RPMI8226 (cell line): ENCODE measurements around the gene ZC3H7A.
"Not testable (repeated sequence)": the region's sequence is repeated elsewhere in the genome, so short reads cannot be mapped to it uniquely, and the experiment has no call there.

Source experiments
- DNase-seq: peaks from one replicate; pipeline ENCODE4 v3.0.0-alpha.2; 2015

ZC3H7A gene, protein sequence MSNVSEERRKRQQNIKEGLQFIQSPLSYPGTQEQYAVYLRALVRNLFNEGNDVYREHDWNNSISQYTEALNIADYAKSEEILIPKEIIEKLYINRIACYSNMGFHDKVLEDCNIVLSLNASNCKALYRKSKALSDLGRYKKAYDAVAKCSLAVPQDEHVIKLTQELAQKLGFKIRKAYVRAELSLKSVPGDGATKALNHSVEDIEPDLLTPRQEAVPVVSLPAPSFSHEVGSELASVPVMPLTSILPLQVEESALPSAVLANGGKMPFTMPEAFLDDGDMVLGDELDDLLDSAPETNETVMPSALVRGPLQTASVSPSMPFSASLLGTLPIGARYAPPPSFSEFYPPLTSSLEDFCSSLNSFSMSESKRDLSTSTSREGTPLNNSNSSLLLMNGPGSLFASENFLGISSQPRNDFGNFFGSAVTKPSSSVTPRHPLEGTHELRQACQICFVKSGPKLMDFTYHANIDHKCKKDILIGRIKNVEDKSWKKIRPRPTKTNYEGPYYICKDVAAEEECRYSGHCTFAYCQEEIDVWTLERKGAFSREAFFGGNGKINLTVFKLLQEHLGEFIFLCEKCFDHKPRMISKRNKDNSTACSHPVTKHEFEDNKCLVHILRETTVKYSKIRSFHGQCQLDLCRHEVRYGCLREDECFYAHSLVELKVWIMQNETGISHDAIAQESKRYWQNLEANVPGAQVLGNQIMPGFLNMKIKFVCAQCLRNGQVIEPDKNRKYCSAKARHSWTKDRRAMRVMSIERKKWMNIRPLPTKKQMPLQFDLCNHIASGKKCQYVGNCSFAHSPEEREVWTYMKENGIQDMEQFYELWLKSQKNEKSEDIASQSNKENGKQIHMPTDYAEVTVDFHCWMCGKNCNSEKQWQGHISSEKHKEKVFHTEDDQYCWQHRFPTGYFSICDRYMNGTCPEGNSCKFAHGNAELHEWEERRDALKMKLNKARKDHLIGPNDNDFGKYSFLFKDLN

DNA sequence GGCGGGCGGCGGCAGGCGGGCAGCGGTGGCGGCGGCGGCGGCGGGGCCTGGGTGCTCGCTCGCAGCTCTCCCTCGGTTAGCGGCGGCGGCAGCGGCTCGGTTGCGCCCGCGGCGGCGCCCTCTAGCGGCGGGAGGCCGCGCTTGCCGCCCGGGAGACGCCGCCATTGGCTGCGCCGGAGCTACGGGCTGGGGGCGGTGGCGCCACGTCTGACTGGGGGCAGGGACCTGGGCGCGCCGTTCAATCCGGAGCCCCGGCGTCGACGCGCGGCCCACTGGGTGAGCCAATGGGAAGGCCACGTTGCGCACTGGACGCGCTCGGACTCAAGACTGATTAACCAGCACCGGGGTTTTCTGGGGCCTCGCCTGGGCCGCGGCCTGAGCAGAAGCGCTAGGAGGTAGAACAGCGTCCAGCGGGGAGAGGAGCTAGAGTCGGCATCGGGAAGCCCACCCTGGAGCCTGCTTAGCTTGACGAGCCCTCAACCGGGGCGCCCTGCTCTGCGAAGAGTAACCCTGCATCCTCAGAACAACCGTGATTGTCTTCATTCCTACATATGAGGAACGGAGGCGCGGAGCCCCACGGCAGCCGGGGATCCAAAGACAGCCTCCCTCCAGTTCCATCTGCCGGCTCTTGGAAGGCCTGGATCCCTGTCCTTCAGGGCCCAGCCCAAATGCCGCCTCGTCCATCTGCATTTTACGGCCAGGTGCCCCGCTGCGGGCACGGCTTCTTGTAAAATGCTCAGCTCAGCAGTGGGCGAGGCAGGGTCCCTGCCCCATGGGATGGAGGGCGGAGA, at the start of gene ZC3H7A:
Gene ZC3H7A, minus strand, starts transcription at position 93 of the 791 bp plus-strand sequence. CDS start 14,904 bp downstream, outside the sequence.
- DNase-seq = peak; percentile 99

GRCh38 chr16:11844499-11844898, 47.4 kb upstream of the ZC3H7A start:
- no peak for DNase-seq

DNA sequence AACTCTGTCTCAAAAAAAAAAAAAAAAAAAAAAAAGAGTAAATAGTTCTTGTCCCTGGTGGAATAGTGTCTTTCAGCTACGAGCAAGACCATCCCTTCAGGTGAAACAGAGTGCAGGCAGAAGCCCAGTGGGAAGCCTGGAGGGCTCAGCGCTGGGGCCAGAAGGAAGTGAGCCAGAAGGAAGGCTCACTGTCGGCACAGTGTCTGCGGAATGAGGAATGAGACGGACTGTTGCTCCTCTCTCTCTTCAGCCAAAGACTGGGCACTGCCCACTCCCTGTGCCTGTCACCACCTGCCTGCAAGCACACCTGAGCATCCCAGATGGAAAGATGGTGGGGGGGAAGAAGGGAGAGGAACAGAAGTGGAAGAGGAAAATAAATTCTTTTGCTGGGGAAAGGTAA, 46.8 kb upstream of the ZC3H7A start:
- no peak for DNase-seq

DNA sequence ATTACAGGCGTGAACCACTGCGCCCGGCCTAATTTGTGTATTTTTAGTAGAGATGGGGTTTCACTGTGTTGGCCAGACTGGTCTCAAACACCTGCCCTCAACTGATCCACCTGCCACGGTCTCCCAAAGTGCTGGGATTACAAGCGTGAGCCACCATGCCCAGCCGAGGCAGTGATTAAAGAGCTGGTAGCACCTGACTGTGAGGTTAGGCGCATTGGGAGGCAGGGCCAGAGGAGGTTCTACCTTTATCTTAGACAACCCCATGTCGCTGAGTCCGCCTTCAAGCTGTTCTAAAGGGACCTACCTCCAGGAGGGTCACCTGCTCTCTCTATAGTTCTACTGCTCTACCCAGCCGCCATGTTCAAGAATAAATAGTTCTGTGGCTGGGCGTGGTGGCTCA, 46.1 kb upstream of the ZC3H7A start:
- no peak for DNase-seq

GRCh38 chr16:11841026-11841425, 44.0 kb upstream of the ZC3H7A start:
- DNase-seq = no peak

DNA sequence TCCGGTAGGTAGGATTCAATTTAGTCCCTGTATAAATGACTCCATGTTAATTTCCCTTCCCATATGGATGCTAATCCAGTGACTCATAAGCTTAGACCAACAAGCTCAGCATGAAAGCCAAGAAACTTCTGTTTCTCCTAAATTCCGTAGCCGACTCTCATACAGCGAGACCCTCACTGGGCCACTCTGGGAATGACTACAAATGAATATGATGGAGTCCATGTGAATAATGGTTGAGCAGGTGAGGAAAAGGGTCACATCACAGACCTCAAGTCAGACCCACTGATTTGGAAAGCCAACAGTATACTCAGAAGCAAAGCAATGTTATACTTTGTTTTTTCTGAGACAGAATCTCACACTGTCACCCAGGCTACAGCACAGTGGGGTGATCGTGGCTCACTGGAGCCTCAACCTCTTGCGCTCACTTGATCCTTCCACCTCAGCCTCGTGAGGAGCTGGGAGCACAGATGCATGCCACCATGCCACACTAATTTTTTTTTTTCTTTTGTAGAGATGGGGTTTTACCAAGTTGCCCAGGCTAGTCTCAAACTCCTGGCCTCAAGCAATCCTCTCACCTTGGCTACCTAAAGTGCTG, 39.7 kb upstream of the ZC3H7A start:
- DNase-seq = no peak

GRCh38 chr16:11835891-11836649, 39.0 kb upstream of the ZC3H7A start:
- no peak for DNase-seq

- DNase-seq = no peak
Observed at GRCh38 chr16:11835309-11835708, 38.3 kb upstream of the ZC3H7A start.

- no peak for DNase-seq
Observed at GRCh38 chr16:11833951-11834695, 37.1 kb upstream of the ZC3H7A start.

GRCh38 chr16:11828696-11829095, 31.6 kb upstream of the ZC3H7A start:
- DNase-seq = no peak

GRCh38 chr16:11825520-11826165, 28.6 kb upstream of the ZC3H7A start:
- DNase-seq = not testable (repeated sequence)

- peak; percentile 12 for DNase-seq
Observed at GRCh38 chr16:11824362-11824761, 27.3 kb upstream of the ZC3H7A start.

- not testable (repeated sequence) for DNase-seq
Observed at GRCh38 chr16:11823645-11824044, 26.6 kb upstream of the ZC3H7A start.

- peak; percentile 64 for DNase-seq
Observed at GRCh38 chr16:11819798-11820197, 22.7 kb upstream of the ZC3H7A start.

DNA sequence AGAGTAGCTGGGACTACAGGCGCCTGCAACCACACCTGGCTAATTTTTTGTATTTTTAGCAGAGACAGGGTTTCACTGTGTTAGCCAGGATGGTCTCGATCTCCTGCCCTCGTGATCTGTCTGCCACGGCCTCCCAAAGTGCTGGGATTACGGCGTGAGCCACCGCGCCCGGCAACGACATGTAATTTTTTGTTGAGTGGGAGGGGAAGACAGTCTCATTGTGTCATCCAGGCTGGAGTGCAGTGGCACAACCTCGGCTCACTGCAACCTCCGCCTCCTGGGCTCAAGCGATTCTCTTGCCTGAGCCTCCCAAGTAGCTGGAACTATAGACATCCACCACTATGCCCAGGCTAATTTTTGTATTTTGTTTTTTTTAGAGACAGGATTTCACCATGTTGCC, 21.9 kb upstream of the ZC3H7A start:
- DNase-seq = not testable (repeated sequence)

DNA sequence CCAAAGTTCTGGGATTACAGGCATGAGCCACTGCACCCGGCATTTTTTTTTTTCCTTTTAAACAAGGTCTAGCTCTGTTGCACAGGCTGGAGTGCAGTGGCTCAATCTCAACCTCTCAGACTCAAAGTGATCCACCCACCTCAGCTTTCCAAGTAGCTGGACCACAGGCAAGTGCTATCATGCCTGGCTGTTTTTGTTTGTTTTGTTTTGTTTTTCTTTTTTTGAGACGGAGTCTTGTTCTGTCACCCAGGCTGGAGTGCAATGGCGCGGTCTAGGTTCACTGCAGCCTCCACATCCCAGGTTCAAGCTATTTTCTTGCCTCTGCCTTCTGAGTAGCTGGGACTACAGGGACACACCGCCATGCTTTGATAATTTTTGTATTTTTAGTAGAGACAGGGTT, 19.1 kb upstream of the ZC3H7A start:
- DNase-seq = no peak

GRCh38 chr16:11814800-11815199, 17.7 kb upstream of the ZC3H7A start:
- not testable (repeated sequence) for DNase-seq

DNA sequence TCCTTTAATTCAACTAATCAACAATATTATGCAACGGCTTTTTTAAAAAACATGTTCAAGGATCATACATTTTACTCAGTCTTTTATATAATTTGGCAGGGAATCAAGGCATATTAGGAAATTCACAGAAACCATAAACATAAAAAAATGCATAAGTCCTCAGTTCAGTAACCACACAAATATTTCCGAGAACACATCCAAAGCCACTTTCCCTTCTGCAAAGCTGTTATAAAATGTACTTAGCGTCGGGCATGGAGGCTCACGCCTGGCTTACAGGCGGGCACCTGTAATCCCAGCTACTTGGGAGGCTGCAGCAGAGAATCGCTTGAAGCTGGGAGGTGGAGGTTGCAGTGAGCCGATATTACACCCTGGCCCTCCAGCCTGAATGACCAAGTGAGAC, 9.7 kb upstream of the ZC3H7A start:
- no peak for DNase-seq

GRCh38 chr16:11805556-11805955, 8.5 kb upstream of the ZC3H7A start:
- no peak for DNase-seq

DNA sequence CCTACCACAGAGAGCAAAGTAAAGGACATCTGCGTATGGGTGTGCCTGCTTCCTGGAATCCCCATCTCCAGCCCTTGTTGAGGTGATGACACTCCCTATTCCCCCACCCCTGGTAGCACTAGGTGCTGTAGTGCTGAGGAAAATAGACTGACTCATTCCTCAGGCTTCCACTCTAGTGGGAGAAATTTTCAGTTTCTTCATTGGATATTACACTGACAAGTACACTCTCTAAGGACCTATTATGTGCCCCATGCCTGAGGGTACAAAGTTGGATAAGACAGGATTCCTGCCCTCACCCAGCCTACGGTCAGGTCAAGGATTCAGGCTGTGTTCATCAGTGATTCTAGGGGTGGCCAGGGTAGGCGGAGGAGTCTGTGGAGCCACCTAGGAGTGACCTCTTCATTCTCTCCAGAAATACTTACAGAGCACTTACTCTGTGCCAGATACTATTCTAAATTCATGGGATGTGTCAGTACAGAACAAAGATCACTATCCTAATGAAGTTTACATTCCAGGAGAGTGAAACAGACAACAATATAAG, 4.5 kb upstream of the ZC3H7A start:
- DNase-seq = no peak
